ENCODE data around the gene AP3B1.

AP3B1 gene

DNA sequence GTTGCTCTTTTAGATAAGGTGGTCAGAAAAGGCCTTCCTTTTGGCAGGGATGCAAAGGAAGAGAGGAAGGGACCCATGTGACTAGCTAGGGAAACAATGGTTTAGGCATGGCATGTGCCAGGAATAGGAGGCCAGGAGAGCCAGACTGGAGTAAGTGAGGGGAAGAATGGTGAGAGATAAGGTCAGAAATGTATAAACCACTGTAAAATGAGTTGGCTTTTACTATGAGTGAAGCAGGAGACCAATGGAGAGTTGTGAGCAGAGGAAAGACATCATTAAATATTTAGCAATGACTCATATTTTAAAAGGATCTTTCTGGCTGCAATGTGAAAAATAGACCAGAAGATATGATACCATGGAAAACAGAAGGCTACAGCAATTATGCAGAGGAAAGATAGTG is 50.9 kb downstream of the AP3B1 start:
- H3K4me3 ChIP-seq (ENCODE audit: low read length): no peak overlapping the region
- TF ChIP-seq ZNF274 (IDR thresholded peaks at IDR 0.05; ENCODE audit: low read depth, low read length): no peak

DNA sequence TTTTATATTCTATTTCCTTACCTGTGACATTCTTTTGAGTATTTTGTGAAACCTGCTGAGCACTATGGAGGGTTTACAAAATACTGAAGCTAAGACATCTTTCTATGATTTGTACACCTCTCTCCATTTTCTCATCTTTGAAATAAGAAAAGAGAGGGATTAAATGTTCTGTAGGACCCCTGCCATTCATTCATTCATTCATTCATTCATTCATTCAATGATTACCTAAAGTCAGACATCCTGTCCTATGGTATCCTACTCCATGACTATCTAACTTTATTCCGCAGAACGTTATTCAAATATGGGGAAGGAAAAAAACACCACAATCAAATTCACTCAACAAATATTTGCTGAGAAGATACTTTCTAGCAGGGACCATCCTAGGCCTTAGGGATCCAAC is 51.4 kb downstream of the AP3B1 start:
- no peak for TF ChIP-seq ZNF274 (IDR thresholded peaks at IDR 0.05; ENCODE audit: low read depth, low read length)
- no peak overlapping the region for H3K4me3 ChIP-seq (ENCODE audit: low read length)

DNA sequence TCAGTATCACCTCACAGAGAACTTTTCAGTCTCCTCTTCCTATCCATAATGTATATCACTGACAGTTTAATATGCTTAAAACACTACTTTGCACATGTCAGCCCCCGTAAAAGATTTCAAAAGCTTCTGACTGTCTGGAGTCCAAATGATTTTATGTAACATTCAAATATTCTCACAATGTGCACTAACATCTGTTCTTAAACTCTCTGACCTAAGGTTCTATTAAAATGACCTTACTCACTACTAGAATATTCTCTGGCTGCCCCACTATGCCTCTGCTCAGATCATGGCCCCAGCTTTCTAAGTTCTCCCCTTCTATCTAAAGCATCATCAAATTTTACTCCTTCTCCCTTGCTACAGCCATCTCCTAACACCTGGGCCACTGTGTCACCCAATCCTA is 52.5 kb downstream of the AP3B1 start:
- no peak for TF ChIP-seq ZNF274 (IDR thresholded peaks at IDR 0.05; ENCODE audit: low read depth, low read length)
- no peak overlapping the region for H3K4me3 ChIP-seq (ENCODE audit: low read length)

DNA sequence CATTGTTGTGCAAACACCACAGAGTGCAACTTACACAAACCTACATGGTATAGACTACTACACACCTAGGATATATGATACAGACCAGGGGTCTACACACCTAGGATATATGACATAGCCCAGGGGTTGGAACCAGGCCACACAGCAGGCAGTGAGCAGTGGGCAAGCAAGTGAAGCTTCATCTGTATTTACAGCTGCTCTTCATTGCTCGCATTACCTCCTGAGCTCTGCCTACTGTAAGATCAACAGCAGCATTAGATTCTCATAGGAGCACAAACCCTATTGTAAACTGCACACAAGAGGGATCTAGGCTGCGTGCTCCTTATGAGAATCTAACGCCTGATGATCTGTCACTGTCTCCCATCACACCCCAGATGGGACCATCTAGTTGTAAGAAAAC is 56.6 kb downstream of the AP3B1 start:
- H3K4me3 ChIP-seq (ENCODE audit: low read length): no peak overlapping the region
- TF ChIP-seq ZNF274 (IDR thresholded peaks at IDR 0.05; ENCODE audit: low read depth, low read length): no peak

DNA sequence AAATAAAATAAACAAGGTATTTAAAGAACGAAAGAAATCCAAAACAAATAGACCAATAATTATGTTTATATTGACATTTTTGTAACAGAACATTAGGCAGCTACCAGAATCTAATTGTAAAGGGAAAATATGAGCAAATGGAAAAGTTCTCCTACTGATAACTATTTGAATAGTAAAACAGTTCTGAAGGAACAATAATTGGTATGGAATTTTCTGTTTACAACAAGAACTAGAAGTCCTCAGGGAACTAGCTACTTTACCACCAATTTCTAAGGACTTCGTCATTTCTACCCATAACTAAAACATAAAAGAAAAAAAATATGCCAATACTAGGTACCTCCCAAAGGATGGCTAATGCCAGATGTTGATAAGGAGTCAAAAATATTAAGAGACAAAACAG is 58.5 kb downstream of the AP3B1 start:
- H3K4me3 ChIP-seq (ENCODE audit: low read length): no peak overlapping the region
- TF ChIP-seq ZNF274 (IDR thresholded peaks at IDR 0.05; ENCODE audit: low read depth, low read length): no peak

DNA sequence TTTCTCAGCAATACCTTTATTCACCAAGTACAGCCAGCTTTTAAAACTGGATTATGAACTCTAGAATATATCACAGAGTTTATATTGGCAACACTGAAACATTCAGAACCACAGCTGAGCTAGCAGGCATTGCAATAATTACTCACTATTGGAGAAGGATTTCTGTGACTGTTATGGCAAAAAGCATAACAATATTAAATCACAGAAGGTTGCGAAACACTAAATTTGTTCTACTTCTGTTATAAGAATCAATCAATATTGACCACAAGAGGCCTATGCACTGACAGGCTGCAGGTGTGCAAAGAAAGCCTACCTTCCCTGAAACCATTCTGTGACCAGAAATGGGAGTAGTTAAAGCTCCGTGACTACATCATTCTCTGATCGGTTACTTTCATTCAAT is 59.2 kb downstream of the AP3B1 start:
- no peak for TF ChIP-seq ZNF274 (IDR thresholded peaks at IDR 0.05; ENCODE audit: low read depth, low read length)
- no peak overlapping the region for H3K4me3 ChIP-seq (ENCODE audit: low read length)

DNA sequence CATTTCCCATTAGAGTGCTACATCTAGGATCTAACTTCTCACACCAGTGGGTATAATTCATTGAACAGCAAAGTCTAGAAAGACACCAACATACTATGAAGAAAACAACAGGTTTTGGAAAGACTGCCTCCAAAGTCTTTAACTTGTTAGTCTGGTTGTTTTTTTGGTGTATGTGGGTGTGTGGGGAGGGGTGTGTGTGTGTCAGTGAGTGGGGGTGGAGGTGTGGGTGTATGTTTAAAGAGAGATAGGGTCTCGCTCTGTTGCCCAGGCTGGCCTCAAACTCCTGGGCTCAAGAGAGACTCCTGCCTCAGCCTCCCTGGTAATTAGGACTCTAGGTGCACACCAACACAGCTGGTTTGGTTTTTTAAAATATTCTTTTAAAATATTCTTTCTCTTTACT is 59.7 kb downstream of the AP3B1 start:
- no peak overlapping the region for H3K4me3 ChIP-seq (ENCODE audit: low read length)
- no peak for TF ChIP-seq ZNF274 (IDR thresholded peaks at IDR 0.05; ENCODE audit: low read depth, low read length)

DNA sequence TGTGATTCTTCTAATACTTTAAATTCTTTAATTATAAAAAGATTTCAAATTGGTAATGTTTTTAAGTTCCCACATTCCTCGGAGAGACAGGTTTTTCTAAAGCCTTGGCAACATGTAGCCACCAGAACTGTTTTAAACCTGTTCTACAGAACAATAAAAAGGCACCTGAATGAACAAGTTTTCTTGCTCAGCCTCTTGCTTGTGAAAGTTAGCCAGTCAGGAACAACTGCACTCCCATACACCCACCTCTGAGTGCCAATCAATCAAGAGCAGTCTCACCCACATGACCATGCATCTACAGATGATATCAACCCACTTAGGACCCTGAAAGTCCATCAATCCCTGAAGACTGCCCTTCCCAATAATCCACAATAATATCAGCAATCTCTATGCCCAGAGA is 62.3 kb downstream of the AP3B1 start:
- H3K4me3 ChIP-seq (ENCODE audit: low read length): no peak overlapping the region
- no peak for TF ChIP-seq ZNF274 (IDR thresholded peaks at IDR 0.05; ENCODE audit: low read depth, low read length)

DNA sequence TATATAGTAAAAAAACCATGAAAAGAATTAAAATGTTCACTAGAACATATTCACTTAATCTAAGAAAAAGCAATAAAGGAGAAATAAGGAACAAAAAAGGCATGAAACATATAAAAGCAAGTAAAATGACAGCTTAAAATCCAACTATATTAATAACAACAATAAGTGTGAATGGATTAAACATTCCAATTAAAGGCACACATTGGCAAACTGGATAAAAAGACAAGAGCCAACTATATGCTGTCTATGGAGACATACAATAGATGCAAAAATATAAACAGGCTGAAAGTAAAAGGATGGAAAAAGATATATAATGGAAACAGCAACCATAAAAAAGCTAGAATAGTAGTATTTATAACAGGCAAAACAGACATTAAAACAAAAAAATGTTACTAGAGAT is 70.1 kb downstream of the AP3B1 start:
- no peak overlapping the region for H3K4me3 ChIP-seq (ENCODE audit: low read length)
- no peak for TF ChIP-seq ZNF274 (IDR thresholded peaks at IDR 0.05; ENCODE audit: low read depth, low read length)

DNA sequence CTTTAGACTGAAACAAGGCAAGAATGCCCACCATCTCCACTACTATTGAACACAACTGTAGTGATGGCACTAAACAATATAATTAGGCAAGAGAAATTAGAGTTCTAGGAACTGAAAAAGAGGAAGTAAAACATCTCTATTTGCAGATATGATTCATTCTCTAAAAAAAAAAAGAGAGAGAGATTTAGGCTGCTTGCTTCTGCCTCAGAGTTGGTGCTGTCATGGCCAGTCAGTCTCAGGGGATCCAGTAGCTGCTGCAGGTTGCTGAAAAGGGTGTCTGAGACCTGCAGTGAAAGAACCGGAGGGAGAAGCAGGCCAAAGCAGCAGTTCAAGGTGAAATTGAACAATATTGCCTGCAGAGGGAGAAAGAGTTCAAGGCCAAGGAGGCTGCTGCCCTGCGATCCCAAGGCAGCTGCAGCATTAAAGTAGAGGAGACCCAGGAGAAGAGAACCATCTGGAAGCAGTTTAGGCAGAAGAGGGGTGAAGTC is 72.5 kb downstream of the AP3B1 start:
- no peak overlapping the region for H3K4me3 ChIP-seq (ENCODE audit: low read length)
- no peak for TF ChIP-seq ZNF274 (IDR thresholded peaks at IDR 0.05; ENCODE audit: low read depth, low read length)

DNA sequence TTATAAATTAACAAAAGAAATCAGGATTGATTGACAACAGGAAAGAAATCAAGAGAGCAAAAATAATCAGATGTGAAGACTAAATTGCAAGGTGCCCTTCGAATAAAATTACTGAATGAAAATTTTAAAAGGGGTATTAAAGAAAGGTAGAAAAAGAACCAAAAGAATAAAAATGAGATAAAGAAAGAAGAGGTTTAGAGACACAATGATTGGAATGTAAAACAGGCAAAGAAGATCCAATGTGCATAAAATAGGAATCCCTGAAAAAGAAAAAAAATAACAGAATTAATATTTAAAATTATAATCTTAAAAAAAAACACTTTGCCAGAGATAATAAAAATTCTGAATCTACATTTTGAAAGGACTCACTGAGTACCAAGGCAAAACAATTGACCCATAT is 73.0 kb downstream of the AP3B1 start:
- no peak for TF ChIP-seq ZNF274 (IDR thresholded peaks at IDR 0.05; ENCODE audit: low read depth, low read length)
- H3K4me3 ChIP-seq (ENCODE audit: low read length): no peak overlapping the region

DNA sequence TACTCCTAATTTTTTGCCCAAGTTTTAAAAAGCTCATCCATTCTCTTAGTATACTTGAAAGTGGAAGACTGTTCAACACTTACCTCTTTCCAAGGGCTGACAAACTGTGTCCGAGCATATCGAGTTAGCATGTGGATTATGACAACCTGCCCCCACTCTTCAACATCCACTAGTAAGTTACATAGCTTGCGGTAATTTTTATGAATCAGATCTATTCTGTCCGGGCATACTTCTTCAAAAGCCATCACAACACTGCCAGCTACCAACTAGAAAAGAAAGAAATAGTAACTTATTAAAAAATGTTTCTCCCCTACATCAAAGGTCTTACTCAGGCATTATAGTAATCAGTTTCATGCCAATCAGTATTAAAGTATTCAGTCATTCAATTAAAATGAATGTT is 78.5 kb downstream of the AP3B1 start:
- H3K4me3 ChIP-seq (ENCODE audit: low read length): no peak overlapping the region
- no peak for TF ChIP-seq ZNF274 (IDR thresholded peaks at IDR 0.05; ENCODE audit: low read depth, low read length)

DNA sequence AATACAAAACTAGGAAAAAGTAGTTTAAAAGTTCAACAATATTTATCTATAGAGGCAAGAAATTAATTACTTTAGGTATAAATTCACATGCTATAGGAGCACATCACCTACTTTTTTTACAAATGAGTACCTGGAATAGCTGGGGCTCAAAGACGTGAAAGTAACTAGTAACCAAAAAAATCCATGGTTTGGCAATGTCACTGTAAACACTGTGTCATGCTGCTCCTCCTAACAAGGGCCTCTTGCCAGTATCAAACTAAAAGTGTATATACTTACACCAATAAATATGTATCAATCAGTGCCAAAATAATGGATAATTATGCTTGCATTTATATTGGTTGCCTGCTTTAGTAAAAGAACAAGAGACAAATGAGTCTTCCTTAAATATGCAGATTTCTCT is 78.9 kb downstream of the AP3B1 start:
- H3K4me3 ChIP-seq (ENCODE audit: low read length): no peak overlapping the region
- no peak for TF ChIP-seq ZNF274 (IDR thresholded peaks at IDR 0.05; ENCODE audit: low read depth, low read length)

DNA sequence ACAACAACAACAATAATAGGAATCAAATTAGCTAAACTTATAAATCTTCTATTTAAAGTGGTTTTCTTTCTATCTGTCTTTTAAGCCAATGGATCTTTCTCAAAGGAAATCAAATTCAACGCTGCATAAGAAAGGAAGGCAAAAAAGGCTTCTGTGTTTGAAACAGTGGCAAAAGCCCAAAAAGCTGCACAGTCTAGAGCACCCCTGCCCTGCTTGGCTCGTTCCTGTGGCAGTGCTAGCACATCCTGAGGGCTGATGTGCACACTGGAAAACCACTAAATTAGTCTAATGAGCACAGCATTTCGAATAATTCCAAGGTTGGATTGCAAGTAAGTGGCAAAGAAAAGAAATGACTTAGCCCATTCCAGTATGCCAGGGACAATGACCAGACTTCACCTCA is 80.7 kb downstream of the AP3B1 start:
- H3K4me3 ChIP-seq (ENCODE audit: low read length): no peak overlapping the region
- TF ChIP-seq ZNF274 (IDR thresholded peaks at IDR 0.05; ENCODE audit: low read depth, low read length): no peak

DNA sequence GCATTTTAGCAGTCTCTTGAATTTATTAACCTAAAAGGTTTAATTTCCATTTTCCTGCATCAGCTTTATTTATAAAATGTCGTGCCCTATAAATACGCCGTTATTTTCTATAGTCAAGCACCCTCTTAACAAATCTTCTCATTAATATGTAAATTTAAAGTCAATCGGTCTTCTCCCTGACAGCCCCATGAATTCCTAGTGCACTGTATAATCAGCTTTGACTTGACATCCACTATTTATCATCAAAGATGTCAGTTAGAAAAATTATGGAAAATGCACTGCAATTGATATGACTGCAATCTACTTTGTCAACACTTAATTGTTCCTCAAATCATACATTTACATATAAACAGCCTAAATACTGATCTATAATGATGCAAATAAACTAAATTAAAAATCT is 83.4 kb downstream of the AP3B1 start:
- no peak for TF ChIP-seq ZNF274 (IDR thresholded peaks at IDR 0.05; ENCODE audit: low read depth, low read length)
- H3K4me3 ChIP-seq (ENCODE audit: low read length): no peak overlapping the region

DNA sequence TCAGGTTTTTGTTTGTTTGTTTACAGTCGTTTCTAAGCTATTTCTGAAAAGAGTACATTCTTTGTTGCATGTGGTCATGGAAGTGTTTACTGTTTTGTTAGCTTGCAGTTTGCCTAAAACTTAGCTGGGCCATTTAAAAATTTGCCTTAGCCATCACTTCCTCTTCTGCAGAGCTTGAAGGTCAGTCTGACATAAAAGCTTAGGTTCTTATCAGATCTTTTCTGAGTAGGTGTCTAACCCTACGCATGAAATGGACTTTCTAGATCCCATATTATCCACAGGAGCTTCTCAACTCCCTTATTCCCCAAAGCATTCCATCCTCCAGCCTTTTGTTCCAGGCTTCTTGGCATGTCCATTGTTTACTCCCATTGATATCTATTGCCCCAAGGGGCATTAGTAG is 90.3 kb downstream of the AP3B1 start:
- no peak overlapping the region for H3K4me3 ChIP-seq (ENCODE audit: low read length)
- TF ChIP-seq ZNF274 (IDR thresholded peaks at IDR 0.05; ENCODE audit: low read depth, low read length): no peak

DNA sequence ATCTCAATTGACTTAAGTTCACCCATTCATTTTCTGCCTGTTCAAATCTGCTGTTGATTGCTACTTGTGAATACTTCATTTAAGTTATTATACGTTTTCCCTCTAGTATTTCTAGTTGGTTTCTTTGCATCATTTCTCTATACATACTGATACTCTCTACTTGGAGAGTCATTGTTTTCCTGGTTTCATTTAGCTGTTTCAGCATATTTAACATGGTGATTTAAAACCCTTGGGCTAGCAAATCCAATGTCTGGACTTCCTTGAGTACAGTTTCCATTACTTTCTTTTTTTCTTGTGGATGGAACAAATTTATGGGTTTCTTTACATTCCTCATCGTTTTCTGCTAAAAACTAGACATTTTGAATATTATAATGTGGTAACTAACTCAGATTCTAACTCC is 90.7 kb downstream of the AP3B1 start:
- TF ChIP-seq ZNF274 (IDR thresholded peaks at IDR 0.05; ENCODE audit: low read depth, low read length): no peak
- no peak overlapping the region for H3K4me3 ChIP-seq (ENCODE audit: low read length)

Data from GM08714 (cell line).